CD14-positive monocyte (primary cell): ENCODE data around the gene RBP5. TPM values are rescaled to one million over a fixed set of nuclear protein-coding genes. Genes with fewer than 3 reads are reported as not detected.

Experiments used
- DNase-seq, 3 donors: peaks; one replicate each; pipeline ENCODE4 v3.0.0-alpha.2; 2011 to 2022
- H2AFZ ChIP-seq: 2 replicates; pipeline ENCODE4 v1.6.0; 2012; ENCODE audit warnings: mild to moderate bottlenecking, low read depth, low read length, inconsistent platforms; ENCODE audit not compliant: insufficient read depth, poor library complexity, severe bottlenecking
- H3K27ac ChIP-seq, 2 donors: 1 replicate in 1 of 2; 2 replicates in 1 of 2; pipeline ENCODE4 v1.5.1; 2012 to 2013; ENCODE audit warnings: low read length in 2 of 2, control low read depth in 1 of 2, inconsistent platforms in 1 of 2, low read depth in 1 of 2, mild to moderate bottlenecking in 1 of 2
- H3K27me3 ChIP-seq, 2 donors: one replicate each; pipeline versions ENCODE4 v1.6.0 to v1.6.1; 2011 to 2013; ENCODE audit warnings: low read length in 2 of 2; ENCODE audit not compliant: control insufficient read depth in 2 of 2, insufficient read depth in 2 of 2
- H3K36me3 ChIP-seq, 2 donors: replicated peaks in 1 of 2; 1 replicate in 1 of 2; 2 replicates in 1 of 2; pipeline versions ENCODE4 v1.5.1 to v1.6.1; 2012 to 2013; ENCODE audit warnings: low read length in 2 of 2, control low read depth in 1 of 2, inconsistent platforms in 1 of 2, mild to moderate bottlenecking in 1 of 2; ENCODE audit not compliant: insufficient read depth in 2 of 2, control insufficient read depth in 1 of 2
- H3K4me1 ChIP-seq, 2 donors: 1 replicate in 1 of 2; 2 replicates in 1 of 2; pipeline versions ENCODE4 v1.5.1 to v1.6.1; 2012 to 2013; ENCODE audit warnings: low read length in 2 of 2, control low read depth in 1 of 2, inconsistent platforms in 1 of 2, mild to moderate bottlenecking in 1 of 2, moderate library complexity in 1 of 2; ENCODE audit not compliant: insufficient read depth in 2 of 2, control insufficient read depth in 1 of 2
- H3K4me2 ChIP-seq: replicated peaks from 2 replicates; pipeline ENCODE3; 2012; ENCODE audit warnings: low read length, moderate library complexity, mild to moderate bottlenecking; ENCODE audit not compliant: poor library complexity, severe bottlenecking; ENCODE audit errors: extremely low read depth
- H3K4me3 ChIP-seq, 3 experiments: fragments of 200-600 bp in 1 of 3; sonication (generic) in 1 of 3; replicated peaks in 1 of 3; 1 replicate in 2 of 3; 2 replicates in 1 of 3; pipeline ENCODE4 v1.5.1; 2011 to 2013; ENCODE audit warnings: low read length in 3 of 3, mild to moderate bottlenecking in 3 of 3, control low read depth in 2 of 3, low read depth in 2 of 3, inconsistent platforms in 1 of 3, moderate library complexity in 1 of 3
- H3K79me2 ChIP-seq: 2 replicates; pipeline ENCODE4 v1.6.0; 2012; ENCODE audit warnings: mild to moderate bottlenecking, control low read depth, inconsistent platforms, low read length, moderate library complexity; ENCODE audit not compliant: insufficient read depth
- H3K9ac ChIP-seq: 2 replicates; pipeline ENCODE4 v1.6.0; 2017; ENCODE audit warnings: low read length, mild to moderate bottlenecking; ENCODE audit not compliant: insufficient read depth, poor library complexity, severe bottlenecking
- H3K9me3 ChIP-seq, 2 donors: replicated peaks in 1 of 2; 1 replicate in 1 of 2; 2 replicates in 1 of 2; pipeline versions ENCODE4 v1.5.1 to v1.6.1; 2012 to 2013; ENCODE audit warnings: low read length in 2 of 2, control low read depth in 1 of 2; ENCODE audit not compliant: control insufficient read depth in 1 of 2, insufficient read depth in 1 of 2
- H4K20me1 ChIP-seq: 2 replicates; pipeline ENCODE4 v1.6.0; 2012; ENCODE audit warnings: mild to moderate bottlenecking, low read length, control low read depth, moderate library complexity; ENCODE audit not compliant: insufficient read depth
- H3K27ac Mint-ChIP-seq, 7 donors: one replicate each; pipeline ENCODE4 v1.8.0; 2020; ENCODE audit warnings: mild to moderate bottlenecking in 7 of 7, mixed read lengths in 7 of 7, moderate library complexity in 6 of 7, inconsistent platforms in 2 of 7
- H3K27me3 Mint-ChIP-seq, 3 donors: one replicate each; pipeline ENCODE4 v1.8.0; 2021 to 2022; ENCODE audit warnings: low read depth in 3 of 3, mild to moderate bottlenecking in 3 of 3, mixed read lengths in 3 of 3, moderate library complexity in 3 of 3, inconsistent platforms in 1 of 3
- H3K36me3 Mint-ChIP-seq, 2 donors: one replicate each; pipeline ENCODE4 v1.8.0; 2020; ENCODE audit warnings: mixed read lengths in 2 of 2, inconsistent platforms in 1 of 2, mild to moderate bottlenecking in 1 of 2
- H3K4me1 Mint-ChIP-seq: one replicate; pipeline ENCODE4 v1.8.0; 2020; ENCODE audit warnings: mild to moderate bottlenecking, mixed read lengths
- H3K4me3 Mint-ChIP-seq, 2 donors: one replicate each; pipeline ENCODE4 v1.8.0; 2020; ENCODE audit warnings: mild to moderate bottlenecking in 2 of 2, mixed read lengths in 2 of 2, moderate library complexity in 1 of 2
- H3K9me3 Mint-ChIP-seq, 7 donors: one replicate each; pipeline ENCODE4 v1.8.0; 2020 to 2022; ENCODE audit warnings: mixed read lengths in 7 of 7, mild to moderate bottlenecking in 6 of 7, moderate library complexity in 6 of 7, inconsistent platforms in 2 of 7
- WGBS: methylation state at CpG from one replicate; pipeline ENCODE4 v1.1.5; 2013; ENCODE audit warnings: missing lambda C conversion rate; ENCODE audit not compliant: insufficient coverage; 5-methylcytosine and 5-hydroxymethylcytosine counted together
- intact Hi-C, 2 donors: fragments of 100-400 bp; cut with micrococcal nuclease; formaldehyde crosslinking; loops; one replicate each; pipeline versions ENCODE4 v1.15.0 to v1.15.1; 2023
- polyA plus RNA-seq, 3 donors: library from polyadenylated mRNA; depleted of rRNA in 1 of 3; unstranded in 2 of 3; stranded (reverse) in 1 of 3; fragments of 300-500 nt in 2 of 3; fragments of >200 nt in 1 of 3; fragmentation: Illumina TruSeq in 2 of 3; gene quantifications; 1 replicate in 2 of 3; 2 replicates in 1 of 3; pipeline ENCODE4 v1.2.3, GENCODE V29; 2012 to 2021
- TF ChIP-seq, protein P1 (sequence below): fragments of 200-600 bp; IDR thresholded peaks from one replicate; pipeline ENCODE4 v1.8.0; 2022; ENCODE audit warnings: antibody characterized with exemption, mild to moderate bottlenecking

The RBP5 gene
- polyA plus RNA-seq, 3 donors, result not detected

GRCh38 chr12:7150841-7151240 is 22.2 kb upstream of the RBP5 start:
- Mint-ChIP-seq H3K4me3 (no peak overlapping the region), H3K27ac (no peak overlapping the region), H3K4me1 (no peaks in the 10 kb centered on the region), H3K27me3 (peaks cover 0 to 2% (median 1%) of the 10 kb centered on the region in 3 donors), H3K9me3 (no peaks in the 10 kb centered on the region), H3K36me3 (peaks cover 34 to 61% of the 10 kb centered on the region in 2 donors)
- H3K4me3 ChIP-seq, result no peak overlapping the region
- H3K9me3 ChIP-seq, result no peaks in the 10 kb centered on the region
- no peaks in the 10 kb centered on the region for H3K79me2 ChIP-seq
- no peaks in the 10 kb centered on the region for H3K27me3 ChIP-seq
- WGBS, result 93% methylated on average over 3 of the region's 6 CpGs
- peaks cover 0 to 26% of the 10 kb centered on the region in 2 donors for H3K36me3 ChIP-seq
- H3K4me1 ChIP-seq, result no peaks in the 10 kb centered on the region
- no peak overlapping the region for H3K27ac ChIP-seq
- no peak overlapping the region for H3K9ac ChIP-seq
- no peak overlapping the region for H2AFZ ChIP-seq
- H4K20me1 ChIP-seq, result no peaks in the 10 kb centered on the region
- H3K4me2 ChIP-seq, result no peak overlapping the region
- intact Hi-C loops, result no loop called here
- TF ChIP-seq, protein P1, sequence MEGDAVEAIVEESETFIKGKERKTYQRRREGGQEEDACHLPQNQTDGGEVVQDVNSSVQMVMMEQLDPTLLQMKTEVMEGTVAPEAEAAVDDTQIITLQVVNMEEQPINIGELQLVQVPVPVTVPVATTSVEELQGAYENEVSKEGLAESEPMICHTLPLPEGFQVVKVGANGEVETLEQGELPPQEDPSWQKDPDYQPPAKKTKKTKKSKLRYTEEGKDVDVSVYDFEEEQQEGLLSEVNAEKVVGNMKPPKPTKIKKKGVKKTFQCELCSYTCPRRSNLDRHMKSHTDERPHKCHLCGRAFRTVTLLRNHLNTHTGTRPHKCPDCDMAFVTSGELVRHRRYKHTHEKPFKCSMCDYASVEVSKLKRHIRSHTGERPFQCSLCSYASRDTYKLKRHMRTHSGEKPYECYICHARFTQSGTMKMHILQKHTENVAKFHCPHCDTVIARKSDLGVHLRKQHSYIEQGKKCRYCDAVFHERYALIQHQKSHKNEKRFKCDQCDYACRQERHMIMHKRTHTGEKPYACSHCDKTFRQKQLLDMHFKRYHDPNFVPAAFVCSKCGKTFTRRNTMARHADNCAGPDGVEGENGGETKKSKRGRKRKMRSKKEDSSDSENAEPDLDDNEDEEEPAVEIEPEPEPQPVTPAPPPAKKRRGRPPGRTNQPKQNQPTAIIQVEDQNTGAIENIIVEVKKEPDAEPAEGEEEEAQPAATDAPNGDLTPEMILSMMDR, result no peak
- no peak for DNase-seq

DNA sequence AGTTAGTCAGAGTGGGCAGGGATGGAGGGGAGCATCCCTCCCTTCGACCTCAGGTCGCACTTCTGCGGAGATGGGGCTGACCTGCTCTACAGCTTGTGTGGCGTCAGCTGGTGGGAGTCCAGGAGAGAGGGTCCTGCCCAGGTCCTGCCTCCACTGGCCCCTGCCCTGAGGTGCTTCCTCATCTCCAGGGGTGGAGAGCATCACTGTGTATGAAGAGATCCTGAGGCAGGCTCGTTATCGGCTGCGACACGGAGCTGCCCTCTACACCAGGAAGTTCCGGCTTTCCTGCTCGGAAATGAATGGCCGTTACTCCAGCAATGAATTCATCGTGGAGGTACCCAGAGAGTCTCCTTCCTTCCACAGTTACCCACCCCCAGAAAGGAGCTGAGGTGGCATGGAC is 21.7 kb upstream of the RBP5 start:
- Histone ChIP-seq H2AFZ (no peak overlapping the region), H3K27ac (no peak overlapping the region), H3K4me2 (no peak overlapping the region), H3K4me3 (no peak overlapping the region), H3K36me3 (peaks cover 0 to 26% of the 10 kb centered on the region in 2 donors), H3K27me3 (no peaks in the 10 kb centered on the region), H4K20me1 (no peaks in the 10 kb centered on the region), H3K4me1 (no peaks in the 10 kb centered on the region), H3K9me3 (no peaks in the 10 kb centered on the region), H3K9ac (no peak overlapping the region), H3K79me2 (no peaks in the 10 kb centered on the region)
- intact Hi-C loops, result no loop called here
- no peak for DNase-seq
- TF ChIP-seq, protein P1, result no peak
- Mint-ChIP-seq H3K4me1 (no peaks in the 10 kb centered on the region), H3K36me3 (peaks cover 37 to 61% of the 10 kb centered on the region in 2 donors), H3K27me3 (peaks cover 0 to 2% (median 1%) of the 10 kb centered on the region in 3 donors), H3K9me3 (no peaks in the 10 kb centered on the region), H3K27ac (peak overlapping the region in 1 of 7 donors; percentile 4), H3K4me3 (no peak overlapping the region)
- WGBS, result 100% methylated on average over 4 of the region's 12 CpGs
